ENCODE data around the gene CYP2J2.
"Not testable (repeated sequence)": the region's sequence is repeated elsewhere in the genome, so short reads cannot be mapped to it uniquely, and the experiment has no call there.

Gene CYP2J2

DNA sequence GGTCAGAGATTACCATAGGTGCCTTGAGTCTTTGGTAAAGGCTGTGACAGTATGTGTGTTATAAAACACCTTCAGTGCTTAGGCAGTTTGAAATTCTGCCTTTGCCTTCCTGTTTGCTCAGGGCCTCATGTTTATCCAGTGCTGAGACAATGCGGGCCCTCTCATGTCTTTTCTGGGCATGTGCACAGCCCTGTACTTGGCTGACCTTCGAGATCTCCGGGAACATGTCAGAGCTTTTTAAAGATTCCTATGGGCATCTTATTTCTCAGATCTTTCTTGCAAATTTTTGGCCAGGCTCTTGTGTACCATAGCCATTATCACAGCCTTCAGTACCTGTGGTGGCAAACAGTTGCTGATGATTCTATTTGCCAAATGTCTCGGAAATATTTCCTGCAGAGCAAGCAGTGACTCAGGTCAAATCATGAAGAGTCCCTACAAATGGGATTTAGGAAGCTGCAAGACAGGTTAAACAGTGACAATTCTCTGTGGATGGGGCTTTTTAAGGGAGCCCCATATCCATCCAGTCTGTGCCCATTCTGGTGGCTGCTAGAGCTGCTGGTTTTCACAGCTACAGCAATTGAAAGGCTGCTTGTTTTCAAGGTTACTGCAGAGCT, 69.7 kb downstream of the CYP2J2 start:
- no peak for DNase-seq

- not testable (repeated sequence) for DNase-seq
These were observed 71.3 kb downstream of the CYP2J2 start for GRCh38 chr1:59855297-59855696.

- no peak for DNase-seq
These were observed 74.5 kb downstream of the CYP2J2 start for GRCh38 chr1:59852117-59852516.

DNA sequence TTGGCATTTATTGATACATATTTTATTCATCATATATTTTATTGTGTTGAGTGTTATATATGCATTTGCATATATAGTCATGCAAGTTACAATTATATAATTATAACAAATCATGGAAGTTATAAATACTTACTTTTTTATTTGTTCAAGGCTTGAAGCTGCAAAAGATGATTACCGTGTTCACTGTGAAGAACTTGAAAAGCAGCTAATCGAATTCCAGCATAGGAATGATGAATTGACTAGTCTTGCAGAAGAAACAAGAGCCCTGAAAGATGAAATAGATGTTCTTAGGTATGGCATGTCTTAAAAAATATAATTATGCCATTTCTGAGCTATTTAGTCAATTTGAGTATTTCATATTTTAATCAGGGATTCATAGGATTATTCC, 79.7 kb downstream of the CYP2J2 start:
- no peak for DNase-seq

GRCh38 chr1:59846209-59846894, 80.2 kb downstream of the CYP2J2 start:
- DNase-seq: no peak

GRCh38 chr1:59845091-59845490, 81.5 kb downstream of the CYP2J2 start:
- no peak for DNase-seq

Data from stimulated activated CD4-positive, alpha-beta T cell treated with anti-CD3 and anti-CD28 coated beads, Interleukin-4, amount 100 ng/mL, for 1 hour (primary cell).